ENCODE results near the gene CRYBA2. TPM values are rescaled to one million over a fixed set of nuclear protein-coding genes. Genes with fewer than 3 reads are reported as not detected.

CRYBA2 gene
- total and polyA plus RNA-seq, 2 of the 8 experiments (the other 6 are each of a cell fraction or from before 2014, with no cell fraction given), result not detected

DNA sequence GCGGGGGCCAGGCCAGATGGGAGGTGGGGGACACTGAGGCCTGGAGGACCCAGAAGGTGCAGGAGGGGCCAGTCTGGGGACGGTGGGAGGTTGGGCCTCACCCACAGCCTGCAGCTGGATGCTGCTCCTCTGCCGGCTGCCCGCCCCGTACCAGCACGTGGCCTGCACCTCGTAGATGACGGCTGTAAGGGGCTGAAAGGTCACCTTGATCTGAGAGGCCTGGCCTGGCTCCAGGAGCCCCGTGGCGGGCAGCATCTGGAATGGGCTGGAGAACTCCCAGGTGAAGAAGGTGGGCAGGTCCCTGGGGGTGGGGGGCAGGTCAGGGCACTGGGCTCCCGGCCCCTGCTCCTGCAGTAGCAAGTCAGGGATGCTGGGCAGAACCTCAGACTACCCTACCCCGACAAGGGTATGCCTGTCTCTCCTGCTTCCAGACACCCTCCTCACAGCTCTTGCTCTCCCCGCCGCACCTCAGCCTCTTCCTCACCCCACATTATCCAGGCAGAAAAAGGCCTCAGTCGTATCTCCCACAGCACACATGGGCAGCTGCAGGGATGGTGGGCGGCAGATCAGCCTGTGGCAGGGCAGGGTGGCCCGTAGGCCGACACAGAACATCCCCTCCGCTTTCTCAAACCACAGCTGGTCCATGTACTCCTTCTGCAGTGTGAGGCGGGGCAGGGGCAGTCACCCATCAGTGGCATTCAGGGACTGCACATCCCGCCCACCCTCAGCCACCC is 38.0 kb upstream of the CRYBA2 start:
- POLR2A ChIA-PET (ENCODE audit: partially characterized antibody), result interaction anchor here (1.1 kb wide), 1 partner anchor 10 kb away, joined by 4 read pairs; the partner anchor contains the start of gene CFAP65

More for the DNA sequence above, 38.0 kb upstream of the CRYBA2 start:
- CTCF ChIA-PET (ENCODE audit: partially characterized antibody), result interaction anchor here (0.6 to 45.5 kb wide), 15 partner anchors 13 to 282 kb away, joined by 3 to 1006 read pairs (median 7); partner anchors contain the start of genes CFAP65, CRYBA2, IHH and NHEJ1
- Histone ChIP-seq H4K91ac (replicated peaks; ENCODE audit: insufficient read length, low read length) (no peak overlapping the region), H3K79me1 (ENCODE audit: low read depth, low read length) (no peaks in the 10 kb centered on the region), H2BK120ac (replicated peaks; ENCODE audit: low read depth, low read length) (no peak overlapping the region), H3K79me2 (ENCODE audit: control insufficient read depth in 1 of 2, insufficient read depth in 2 of 2, low read length in 2 of 2) (no peaks in the 10 kb centered on the region), H3K4ac (replicated peaks; ENCODE audit: insufficient read length, low read depth, low read length) (no peak overlapping the region), H3K23ac (ENCODE audit: insufficient read length) (no peak overlapping the region), H2AFZ (ENCODE audit: low read length) (no peak overlapping the region), H3K27ac (ENCODE audit: low read depth, low read length) (no peak overlapping the region), H2AK5ac (ENCODE audit: low read depth, low read length) (0 out of 2 replicates have a peak overlapping the region, but pooled peaks have one; percentile 53), H3K9me3 (ENCODE audit: insufficient read depth in 2 of 2, low read depth in 1 of 2, low read length in 1 of 2) (no peaks in the 10 kb centered on the region), H3K4me2 (ENCODE audit: insufficient read depth in 1 of 2, low read depth in 2 of 2, low read length in 2 of 2) (no peak overlapping the region), H4K20me1 (replicated peaks in 1 of 2; ENCODE audit: control insufficient read depth in 1 of 2, insufficient read depth in 2 of 2, low read length in 2 of 2) (peaks cover 0 to 2% of the 10 kb centered on the region in 2 experiments), H2BK5ac (ENCODE audit: low read depth, low read length) (no peak overlapping the region), H4K8ac (ENCODE audit: extremely low read depth, insufficient read depth, low read length) (no peak overlapping the region; the same call in 1 of the 2 replicates), H3K36me3 (ENCODE audit: control insufficient read depth in 2 of 4, insufficient read depth in 4 of 4, low read length in 3 of 4) (no peaks in the 10 kb centered on the region), H3K23me2 (ENCODE audit: low read depth, low read length) (no peaks in the 10 kb centered on the region), H2BK12ac (ENCODE audit: low read depth, low read length) (no peak overlapping the region), H2BK15ac (ENCODE audit: low read length) (no peak overlapping the region), H3K4me3 (ENCODE audit: extremely low read depth in 1 of 4, insufficient read depth in 2 of 4, low read depth in 3 of 4, low read length in 4 of 4) (no peak overlapping the region), H3K9ac (replicated peaks in 1 of 4; ENCODE audit: extremely low read depth in 1 of 4, low read depth in 3 of 4, low read length in 3 of 4) (no peak overlapping the region), H4K5ac (ENCODE audit: insufficient read length, low read depth, low read length) (no peak overlapping the region), H3K14ac (ENCODE audit: insufficient read length) (no peak overlapping the region), H2BK20ac (ENCODE audit: low read length) (no peak overlapping the region), H3K18ac (ENCODE audit: extremely low read depth, low read length) (no peak overlapping the region), H3K4me1 (replicated peaks in 1 of 4; ENCODE audit: control insufficient read depth in 3 of 4, insufficient read depth in 4 of 4, low read length in 3 of 4) (peaks cover 0 to 3% (median under 1%) of the 10 kb centered on the region in 4 experiments; a peak in 2 of 7 replicates), H3K56ac (replicated peaks; ENCODE audit: insufficient read length, low read depth, low read length) (no peak overlapping the region), H3K27me3 (replicated peaks in 1 of 4; ENCODE audit: control insufficient read depth in 3 of 4, extremely low read depth in 1 of 4, insufficient read depth in 3 of 4, low read length in 3 of 4) (no peaks in the 10 kb centered on the region)
- FAIRE-seq, result no peak
- DNase-seq (ENCODE audit: low read depth in 1 of 2, low spot score in 2 of 2), result no peak
- 86% methylated on average over 12 of the region's 21 CpGs; no CpG with 5 or more reads in 1 of the 2 experiments for WGBS, 2 experiments (ENCODE audit: extremely low coverage in 1 of 2, insufficient coverage in 1 of 2, insufficient read length in 1 of 2, insufficient replicate concordance in 2 of 2, low coverage in 1 of 2, low lambda C conversion rate in 2 of 2, missing lambda C conversion rate in 1 of 2)
- TF ChIP-seq POLR2A (IDR thresholded peaks at IDR 0.05; ENCODE audit: control extremely low read depth in 1 of 2, low read depth in 2 of 2, low read length in 2 of 2), result no peak
- TF ChIP-seq GABPA (IDR thresholded peaks at IDR 0.05; ENCODE audit: borderline replicate concordance, insufficient read depth, low read length), result no peak
- TF ChIP-seq ASH2L (IDR thresholded peaks at IDR 0.05; ENCODE audit: low read length), result no peak
- no peak for TF ChIP-seq HDAC6 (IDR thresholded peaks at IDR 0.05; ENCODE audit: low read depth, low read length)
